ENCODE results near the gene SCN10A.

The SCN10A gene

DNA sequence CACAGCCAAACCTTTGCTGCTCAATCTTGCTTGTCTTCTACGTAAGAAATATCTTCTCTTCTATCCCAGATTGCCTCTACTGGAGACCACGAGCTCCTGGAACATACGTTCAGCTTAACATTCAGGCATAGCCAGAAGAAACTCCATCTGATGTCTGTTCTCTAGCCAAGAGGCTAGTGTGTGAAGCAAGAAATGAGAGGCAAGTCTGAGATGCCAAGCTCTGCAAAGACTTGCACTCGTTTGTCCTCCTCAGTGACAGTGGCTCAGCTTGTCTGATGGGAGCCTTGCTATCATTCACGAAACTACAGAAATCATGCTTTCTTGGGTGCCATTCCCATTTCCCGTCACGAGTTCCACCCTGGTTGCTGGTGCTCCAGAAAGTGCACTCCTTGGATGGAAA, at the start of gene SCN10A:
Gene SCN10A, minus strand, starts transcription at position 192 of the 400 bp plus-strand sequence. CDS start 22,207 bp downstream, outside the sequence.
- no peak for DNase-seq

DNA sequence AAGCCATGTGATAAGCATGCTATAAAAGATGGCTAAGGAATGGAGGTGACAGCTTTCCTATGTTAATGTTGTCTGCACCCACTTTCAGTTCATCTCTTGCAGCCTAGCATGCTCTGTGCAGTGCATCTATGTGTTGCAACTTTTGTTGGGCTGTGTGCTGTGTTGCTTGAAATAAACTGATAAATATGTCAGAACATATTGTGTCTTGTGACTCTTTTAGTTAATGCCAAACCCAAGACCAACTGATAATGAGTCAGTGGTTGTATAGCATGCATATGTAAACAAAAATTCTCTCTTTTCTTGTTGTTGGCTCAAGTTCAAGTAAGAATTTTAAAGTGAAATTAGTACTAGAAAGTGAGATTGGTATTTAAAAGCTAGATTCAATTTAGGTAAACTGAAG, 37.0 kb upstream of the SCN10A start:
- DNase-seq = no peak

DNA sequence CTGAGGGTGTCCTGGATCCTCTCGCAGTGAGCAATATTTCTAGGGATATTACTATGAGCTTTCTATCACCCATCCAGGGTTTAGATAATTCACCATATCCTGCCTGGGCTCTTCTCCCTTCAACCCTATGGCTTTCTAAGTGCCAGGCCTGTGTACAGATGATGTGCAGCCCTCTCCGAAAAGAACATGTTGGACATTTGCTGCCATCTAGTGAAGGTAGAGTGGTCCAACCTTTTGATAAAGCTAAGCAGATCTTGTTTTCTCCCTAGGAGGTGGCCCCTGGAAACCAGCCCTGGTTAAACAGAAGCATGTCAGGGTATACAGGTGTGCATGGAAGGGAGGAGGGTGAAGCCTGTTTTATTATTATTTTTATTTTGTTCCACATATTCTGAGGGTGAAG, 27.9 kb upstream of the SCN10A start:
- no peak for DNase-seq

DNA sequence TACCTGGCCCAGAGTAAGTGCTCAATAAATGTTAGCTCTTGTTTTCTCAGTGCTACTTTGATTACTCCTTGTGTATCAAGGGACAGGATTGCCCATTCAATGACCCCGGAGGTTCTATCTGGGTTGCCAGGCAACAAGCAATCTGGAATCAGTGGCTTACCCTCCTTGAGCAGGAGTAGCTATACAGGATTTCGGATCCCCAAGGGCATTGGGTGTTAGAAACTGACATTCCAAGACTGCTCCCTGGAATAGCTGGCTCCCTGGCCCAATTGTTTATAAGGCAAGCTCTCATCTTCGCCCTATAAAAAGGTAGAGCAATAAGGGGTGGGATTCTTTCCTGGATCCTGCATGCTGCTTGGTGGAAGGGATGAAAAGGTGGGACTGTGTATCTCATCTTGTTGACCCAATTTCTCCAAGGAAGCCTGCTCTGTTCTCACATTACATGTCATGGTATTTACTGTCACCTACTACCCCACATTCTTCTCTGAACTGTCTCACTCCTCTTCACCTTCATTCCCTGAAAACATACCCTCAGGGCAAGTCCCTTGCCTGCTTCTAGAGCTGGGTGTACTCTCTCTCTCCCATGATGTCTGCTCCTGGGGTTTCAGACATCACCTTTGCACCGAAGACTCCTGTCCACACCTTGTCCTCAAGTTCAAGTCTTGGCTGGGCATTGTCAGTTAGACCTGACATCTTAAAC, 26.4 kb upstream of the SCN10A start:
- no peak for DNase-seq

DNA sequence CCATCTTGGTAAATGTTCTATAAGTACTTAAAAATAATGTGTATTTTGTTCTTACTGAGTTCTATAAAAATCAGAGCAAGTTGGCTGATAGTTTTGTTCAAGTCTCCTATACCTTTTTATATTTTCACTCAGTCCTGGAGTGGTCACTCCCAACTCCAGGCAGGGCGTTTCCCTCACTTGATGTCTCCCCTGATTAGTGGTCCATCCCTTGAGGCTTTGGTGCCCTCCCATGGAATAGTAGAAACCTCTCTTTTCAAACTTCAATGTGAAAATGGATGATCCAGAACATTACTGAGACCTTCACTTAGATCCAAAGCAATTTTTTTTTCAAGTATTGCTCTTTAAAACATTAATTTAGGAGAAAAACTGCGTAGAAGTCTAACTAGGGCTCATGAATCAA, 25.0 kb upstream of the SCN10A start:
- DNase-seq = no peak

DNA sequence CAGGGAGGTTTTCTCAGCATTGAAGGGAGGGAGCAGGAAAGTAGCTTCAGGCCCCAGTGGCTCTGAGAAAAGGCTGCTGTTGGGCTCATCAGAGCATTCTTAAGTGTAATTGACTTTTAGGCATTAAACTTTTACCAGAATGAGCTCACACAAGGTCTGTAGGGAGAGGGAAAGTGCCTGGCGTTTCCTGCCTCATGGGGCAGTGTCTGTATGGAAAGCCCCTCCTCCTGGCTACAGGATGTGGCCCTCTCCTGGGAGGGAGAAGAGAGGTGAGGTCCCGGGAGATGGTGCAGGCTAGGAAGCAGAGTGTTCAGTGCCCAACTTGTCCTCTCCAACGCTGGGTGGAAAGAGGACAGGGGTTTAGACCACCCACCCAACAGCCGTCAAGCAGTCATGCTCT, 21.3 kb upstream of the SCN10A start:
- DNase-seq = no peak

DNA sequence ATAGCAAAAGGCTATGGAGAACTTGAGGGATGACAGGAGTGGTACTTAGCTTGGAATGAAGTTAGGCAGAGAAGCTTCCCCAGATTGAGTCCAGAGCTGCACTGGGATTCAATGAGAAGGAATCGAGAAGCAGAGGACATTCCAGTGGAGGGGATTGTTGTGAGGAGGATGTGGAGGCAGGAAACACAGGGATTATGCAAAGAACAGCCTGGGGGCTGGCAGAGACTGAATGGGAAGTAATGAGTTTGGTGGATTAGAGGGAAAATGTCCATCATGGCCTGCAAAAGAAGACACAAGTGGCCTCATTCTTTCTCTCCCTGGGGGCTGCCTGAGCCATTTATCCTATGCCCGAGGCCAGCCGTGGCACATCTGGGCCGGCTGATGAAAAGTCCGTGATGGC, 20.5 kb upstream of the SCN10A start:
- no peak for DNase-seq

DNA sequence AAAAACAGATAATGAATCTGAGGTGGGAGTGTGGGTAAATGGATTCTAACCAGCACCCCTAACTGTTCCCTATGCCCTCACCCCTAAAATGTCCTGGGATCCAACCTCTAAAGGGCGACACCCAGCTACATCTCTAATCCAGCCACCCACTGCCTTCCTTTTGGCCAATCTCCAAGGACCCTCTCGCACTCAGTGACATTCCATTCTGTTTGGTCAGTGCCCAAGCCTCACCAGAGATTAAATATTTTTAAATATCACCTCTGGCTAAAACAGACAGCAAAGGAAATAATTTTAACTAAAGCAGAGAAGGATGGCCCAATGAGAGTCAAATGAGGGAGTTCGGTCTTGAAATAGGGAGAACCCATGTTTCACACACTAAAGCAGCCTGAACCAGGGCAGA, 19.9 kb upstream of the SCN10A start:
- DNase-seq = no peak

DNA sequence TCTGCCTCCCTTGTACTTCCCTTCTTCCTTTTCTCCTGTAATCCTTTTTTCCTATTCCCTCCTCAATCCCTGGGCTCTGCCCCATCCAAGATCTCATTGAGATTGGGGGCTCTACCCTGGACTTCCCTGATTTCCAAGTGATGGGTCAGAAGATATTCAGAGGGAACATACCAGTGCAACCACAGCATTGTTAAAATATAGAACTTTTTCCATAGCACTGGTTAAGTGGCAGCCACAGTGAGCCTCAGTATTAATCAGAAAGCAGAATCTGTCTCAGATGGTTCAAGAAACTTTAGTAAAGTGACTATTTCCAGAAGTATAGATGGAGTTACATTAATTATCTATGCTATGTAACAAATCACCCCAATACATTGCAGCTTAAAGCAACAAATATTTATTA, 18.7 kb upstream of the SCN10A start:
- no peak for DNase-seq

DNA sequence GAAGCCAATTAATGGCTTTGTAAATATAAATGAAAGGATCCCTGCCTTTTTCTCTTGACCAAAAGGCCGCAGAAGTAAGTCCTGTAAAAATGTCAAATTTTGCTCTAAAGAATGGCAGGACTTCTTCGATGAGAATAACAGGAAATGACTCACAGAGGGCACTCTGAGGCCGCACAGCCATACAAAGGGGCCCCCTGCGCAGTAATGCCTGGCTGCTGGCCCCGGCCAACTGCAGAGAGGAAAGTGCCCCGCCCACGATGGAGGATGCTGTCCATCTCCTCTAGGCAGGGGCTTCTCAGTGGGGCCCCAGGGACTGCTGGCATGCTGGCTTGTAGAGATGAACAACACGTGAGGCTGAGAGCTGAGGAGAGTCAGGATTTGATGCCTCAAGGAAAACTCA, 18.1 kb upstream of the SCN10A start:
- DNase-seq = no peak

DNA sequence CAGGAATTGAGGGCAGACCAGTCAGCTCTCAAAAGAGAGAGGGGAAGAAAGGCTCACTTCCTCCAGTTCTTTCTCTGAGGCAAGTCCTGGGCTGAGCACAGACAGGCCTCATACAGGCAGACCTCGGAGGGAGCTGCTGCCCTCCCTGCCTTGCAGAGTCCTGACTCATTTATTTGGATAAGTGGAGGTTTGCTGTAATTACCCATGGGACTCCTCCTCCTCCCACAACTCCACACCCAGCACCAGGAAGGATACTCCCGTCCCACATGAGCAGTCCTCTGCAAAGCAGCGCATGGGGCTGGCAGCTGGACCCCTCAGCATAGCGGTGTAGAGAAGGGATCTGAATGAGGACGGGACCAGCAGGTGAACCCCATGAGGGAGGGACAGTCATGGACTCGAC, 13.4 kb upstream of the SCN10A start:
- DNase-seq = no peak

DNA sequence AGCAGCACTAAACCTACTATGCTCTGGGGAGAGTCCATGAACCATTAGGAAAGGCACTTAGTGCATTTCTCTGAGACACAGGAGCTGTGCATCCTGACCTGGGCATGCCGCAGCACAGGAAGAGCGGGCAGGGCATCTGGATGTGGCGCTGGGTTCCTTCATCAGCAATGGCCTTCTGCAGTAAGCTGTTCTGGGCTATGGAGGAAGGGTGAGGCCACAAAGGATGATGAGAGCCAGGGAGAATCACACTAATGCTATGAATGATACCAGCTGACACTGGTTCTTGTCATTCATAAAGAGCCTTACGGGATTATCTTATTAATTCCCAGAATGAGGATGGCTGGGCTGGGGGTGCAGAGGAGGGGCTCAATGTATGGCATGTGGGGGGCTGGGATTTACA, 12.7 kb upstream of the SCN10A start:
- no peak for DNase-seq

DNA sequence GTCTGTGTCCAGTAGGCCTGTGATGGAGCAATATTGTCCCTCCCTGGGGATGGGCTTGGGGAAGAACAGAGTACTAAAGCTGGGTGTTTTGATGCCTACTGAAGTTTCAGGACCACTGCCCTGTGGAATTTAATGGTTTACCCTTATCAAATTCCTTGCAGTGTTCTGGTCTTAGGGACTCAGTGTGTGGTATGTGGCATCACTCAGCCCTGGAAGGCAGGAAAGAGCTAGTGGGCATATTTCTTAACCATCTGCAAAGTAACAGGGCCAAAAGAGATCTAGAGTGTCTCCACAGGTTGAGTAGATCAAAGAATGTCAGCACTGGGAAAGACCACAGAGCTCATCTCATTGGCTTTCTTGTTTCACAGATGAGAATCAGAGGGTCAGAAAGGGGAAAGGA, 11.8 kb upstream of the SCN10A start:
- no peak for DNase-seq

DNA sequence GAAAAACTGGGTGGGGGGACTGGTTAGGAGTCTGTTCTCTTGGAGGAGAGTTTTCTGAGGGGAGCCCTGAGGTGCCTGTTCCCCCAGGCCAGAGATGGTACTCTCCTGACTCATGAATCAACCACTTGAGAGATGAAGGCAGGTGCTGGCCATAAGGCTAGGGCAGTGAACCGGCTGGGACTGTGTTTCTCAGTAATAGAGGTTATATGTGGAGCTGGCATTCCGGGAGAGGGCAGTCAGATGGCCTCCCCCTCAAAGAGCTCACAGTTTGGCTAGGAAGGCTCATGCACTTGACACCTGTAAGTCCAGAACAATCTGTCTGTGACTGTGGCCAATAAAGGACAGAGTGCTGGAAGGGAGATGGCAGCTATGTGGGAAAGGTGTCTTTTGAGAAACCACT, 10.0 kb upstream of the SCN10A start:
- DNase-seq = no peak

DNA sequence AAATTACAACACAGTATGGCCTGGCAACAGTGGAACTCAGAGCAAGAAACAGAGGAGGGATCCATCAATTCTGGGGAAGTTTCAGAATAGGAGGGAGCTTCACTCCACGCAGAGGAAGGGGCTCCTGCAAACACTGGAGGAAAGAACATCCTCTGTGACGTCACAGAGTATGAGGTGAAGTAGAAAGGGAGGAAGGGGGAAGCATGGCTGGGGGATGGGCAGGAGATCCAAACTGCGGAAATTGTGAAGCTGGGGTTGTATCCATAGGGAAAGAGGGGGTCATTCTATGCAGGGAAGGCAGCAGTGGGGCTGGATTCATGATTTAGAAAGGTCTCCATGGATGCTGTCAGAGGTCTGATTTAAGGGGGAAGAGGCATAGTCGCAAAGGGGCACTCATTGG, 8.3 kb upstream of the SCN10A start:
- DNase-seq = no peak

DNA sequence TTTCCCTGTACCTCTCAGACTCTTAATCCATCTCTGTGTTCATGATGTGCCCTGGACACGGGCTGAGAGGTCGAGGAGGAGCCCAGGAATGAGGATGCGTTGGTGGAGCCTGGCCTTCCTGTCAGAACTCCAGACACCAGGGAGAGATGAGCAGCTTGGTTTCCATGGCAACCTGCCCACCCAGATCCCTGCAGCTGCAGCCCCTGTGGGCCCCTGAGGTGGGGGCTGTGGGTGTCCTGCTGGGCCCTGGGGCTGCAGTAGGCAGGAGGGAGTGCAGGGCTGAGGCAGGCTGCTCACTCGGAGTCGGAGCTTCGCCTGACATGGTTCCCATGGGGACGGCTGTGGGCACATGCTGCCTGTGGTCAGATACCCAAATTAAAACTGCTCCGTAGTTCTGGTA, 7.7 kb upstream of the SCN10A start:
- DNase-seq = no peak

DNA sequence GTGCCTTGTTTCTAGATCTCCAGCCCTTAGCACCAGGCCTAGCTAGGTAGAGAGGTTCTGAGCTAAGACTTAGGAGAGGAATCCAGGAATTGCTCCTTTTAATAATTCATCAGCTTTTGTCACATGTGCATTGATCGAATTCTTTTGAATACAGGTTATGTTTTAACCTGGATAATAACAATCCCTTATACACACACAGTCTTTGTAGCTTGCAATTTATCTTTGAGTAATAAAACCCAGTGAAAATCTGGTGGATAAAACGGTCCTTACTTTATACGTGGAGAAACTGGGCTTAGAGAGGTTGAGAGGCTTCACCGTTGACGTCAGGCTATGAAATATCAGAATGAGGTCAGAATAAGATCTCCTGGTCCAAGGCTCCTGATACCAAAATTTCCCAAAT, 7.2 kb upstream of the SCN10A start:
- no peak for DNase-seq

DNA sequence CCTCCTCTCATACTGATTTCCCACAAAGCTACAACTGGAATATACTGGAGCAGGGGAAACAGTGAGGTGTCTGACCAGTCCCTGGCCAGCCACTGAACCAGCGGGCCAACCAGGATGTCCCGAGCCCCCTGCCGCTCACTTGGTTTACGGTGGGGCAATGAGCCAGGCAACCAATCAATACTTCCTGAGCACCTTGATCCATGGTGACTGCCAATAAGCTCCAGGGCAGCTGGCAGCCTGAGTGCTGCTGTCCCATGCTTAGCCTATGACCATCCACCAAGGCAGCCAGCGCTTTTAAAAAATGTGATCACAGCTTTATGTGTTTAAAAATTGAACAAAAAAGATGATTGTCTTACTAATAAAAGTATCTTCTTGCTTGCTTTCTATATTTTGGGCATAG, 4.2 kb downstream of the SCN10A start:
- no peak for DNase-seq

DNA sequence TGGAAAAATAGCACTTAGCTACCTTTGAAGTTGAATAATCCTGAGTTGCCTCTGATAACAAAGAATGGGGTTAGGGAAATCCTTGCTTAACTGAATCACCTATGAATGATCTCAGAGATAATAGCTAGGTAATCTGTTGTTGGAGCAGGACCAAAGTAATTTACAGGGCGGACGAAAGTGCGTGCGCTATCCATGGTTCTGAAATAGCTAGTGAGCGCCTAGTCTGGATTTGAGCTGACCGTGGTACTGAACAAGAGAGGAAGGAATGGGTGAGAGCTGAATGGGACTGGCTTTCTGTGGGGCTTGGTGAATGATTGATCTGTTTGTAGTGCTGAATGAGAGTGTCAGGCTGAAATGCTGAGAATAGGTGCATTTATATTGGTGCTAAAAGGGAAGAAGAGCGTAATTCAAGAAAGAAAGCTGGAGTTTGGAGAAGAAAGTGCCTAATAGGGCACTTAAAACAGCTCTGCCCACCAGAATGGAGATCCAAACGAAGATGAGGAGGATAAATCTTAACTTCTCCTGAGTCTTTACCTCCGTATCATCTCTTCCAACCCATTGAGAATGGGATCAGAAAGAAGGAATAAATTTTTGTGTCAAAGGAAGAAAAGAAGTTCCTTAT, 10.1 kb downstream of the SCN10A start:
- DNase-seq = no peak

DNA sequence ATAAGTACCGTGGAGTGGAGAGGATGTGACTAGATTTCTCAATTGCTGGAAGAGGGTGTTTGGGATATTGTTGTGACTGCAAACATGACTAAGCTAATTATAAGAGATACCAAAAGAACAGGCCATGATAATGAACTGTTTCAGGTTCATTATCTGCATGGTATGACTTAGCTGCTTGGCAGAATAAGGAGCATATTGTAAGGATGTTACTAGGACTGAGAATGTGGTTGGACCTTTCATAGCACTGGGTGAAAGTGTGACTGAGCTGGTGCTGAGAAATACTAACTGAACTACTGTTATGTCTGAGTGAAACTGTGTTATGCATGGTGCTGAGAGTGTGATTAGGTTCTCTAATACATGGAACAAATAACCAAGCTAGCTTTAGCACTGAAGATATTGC, 11.0 kb downstream of the SCN10A start:
- no peak for DNase-seq

DNA sequence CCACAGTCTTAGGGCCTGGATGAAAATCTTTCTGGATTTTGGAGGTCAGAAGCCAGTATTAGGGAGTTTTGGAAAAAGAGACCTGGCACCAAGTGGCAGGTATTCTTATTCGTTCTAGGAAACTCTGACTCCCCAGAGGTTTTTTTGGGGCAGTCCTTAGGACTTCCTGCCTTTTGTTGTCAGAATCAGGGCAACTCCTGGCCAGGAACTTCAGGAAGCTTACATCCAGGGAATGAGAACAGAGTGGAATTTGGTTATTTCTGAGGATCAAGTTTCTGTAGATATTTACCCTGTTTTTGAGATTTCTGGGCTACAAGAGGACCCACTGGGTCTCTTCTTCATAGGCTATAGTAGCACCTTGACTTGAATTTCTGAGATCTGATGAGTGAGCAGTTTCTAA, 15.5 kb downstream of the SCN10A start:
- DNase-seq = no peak

DNA sequence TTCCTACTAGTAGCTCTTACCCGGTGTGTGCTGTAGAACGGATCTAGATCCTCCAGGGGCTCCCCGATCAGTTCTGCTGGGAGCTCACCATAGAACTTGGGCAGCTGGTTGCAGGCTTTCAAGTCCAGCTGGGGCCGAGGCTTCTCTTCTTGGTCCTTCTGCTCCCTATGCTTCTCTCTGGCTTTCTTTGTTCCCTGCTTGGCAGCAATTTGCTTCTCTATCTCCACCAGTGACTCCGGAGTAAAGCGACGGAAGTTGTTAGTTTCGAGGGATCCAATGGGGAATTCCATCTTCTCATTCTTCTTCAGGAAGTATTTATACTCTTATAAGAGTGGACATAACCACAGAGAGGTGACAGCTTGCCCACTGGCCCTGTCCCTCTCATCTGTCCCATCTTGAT, 22.3 kb downstream of the SCN10A start:
- DNase-seq = no peak

DNA sequence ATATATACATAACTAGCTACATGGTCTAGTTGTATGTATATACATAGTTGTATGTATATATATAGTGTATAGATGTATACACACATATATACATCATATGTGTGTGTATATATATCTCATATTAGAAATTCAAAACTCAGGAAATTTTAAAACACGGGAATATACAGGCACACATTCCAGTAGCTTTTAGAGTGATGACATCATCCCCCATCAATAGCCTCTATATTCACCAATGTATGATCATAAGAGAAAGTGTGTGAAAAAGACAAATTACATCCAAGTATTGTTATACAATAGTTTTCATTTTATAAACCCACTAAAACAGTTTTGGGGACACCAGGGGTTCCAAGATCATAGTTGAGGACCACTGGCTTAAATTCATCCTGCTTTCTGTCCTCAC, 23.0 kb downstream of the SCN10A start:
- no peak for DNase-seq

DNA sequence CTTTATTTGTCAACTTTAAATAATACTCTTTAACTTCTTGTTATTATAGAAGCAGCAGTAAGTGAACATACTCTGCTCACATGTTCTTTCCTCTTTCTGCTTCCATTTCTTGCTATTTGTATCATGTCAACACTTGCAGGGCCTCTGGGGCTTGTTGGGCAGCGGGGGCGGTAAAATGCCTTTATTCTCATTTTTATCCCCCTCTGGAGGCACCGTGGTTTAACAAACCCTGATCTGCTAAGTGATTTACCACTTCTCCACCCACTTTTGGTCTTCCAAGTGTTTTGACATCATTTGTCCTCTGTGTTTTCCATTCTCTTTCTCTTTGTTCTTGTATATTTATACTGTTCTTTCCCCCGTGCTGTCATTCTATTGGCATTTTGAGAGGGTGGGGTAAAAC, 33.9 kb downstream of the SCN10A start:
- DNase-seq = no peak

DNA sequence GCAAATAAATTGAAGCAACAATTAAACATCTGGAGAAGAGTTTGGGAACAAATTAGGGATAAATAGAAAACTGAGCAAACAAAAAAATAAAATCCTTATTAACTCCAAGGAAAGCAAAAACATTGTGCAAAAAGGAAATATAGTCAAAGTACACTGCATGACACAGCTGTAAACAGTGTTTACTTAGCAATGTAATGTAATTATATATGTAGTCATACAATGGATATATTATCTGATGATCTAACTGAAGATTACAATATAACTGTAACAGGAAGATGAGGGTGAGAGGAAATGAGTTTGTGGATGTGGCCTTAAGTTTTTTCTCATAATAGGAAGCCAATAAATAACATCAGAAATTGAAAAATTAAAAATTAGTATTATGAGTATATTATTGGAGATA, 42.5 kb downstream of the SCN10A start:
- DNase-seq = no peak

Measured in NK-92 treated with Interleukin-12 subunit alpha and Interleukin-12 subunit beta, amount 100 ng/mL, for 24 hours (cell line).